Measurements from ENCODE around the gene NEU1.
A peak's percentile ranks its signal among the peaks of the same experiment; 100 is the strongest.

The NEU1 gene

GRCh38 chr6:31821301-31822035 is 41.2 kb downstream of the NEU1 start:
- TF ChIP-seq MAX (IDR thresholded peaks at IDR 0.05), result 0 out of 2 replicates have a peak, but pooled peaks have one; percentile 1
- 0 out of 2 replicates have a peak, but pooled peaks have one; percentile 29 for TF ChIP-seq CEBPB (IDR thresholded peaks at IDR 0.05)
- TF ChIP-seq ZBTB7A (IDR thresholded peaks at IDR 0.05; ENCODE audit: low read depth), result no peak
- 0 out of 2 replicates have a peak, but pooled peaks have one; percentile 10 for TF ChIP-seq USF1 (IDR thresholded peaks at IDR 0.05)
- TF ChIP-seq, protein P1, sequence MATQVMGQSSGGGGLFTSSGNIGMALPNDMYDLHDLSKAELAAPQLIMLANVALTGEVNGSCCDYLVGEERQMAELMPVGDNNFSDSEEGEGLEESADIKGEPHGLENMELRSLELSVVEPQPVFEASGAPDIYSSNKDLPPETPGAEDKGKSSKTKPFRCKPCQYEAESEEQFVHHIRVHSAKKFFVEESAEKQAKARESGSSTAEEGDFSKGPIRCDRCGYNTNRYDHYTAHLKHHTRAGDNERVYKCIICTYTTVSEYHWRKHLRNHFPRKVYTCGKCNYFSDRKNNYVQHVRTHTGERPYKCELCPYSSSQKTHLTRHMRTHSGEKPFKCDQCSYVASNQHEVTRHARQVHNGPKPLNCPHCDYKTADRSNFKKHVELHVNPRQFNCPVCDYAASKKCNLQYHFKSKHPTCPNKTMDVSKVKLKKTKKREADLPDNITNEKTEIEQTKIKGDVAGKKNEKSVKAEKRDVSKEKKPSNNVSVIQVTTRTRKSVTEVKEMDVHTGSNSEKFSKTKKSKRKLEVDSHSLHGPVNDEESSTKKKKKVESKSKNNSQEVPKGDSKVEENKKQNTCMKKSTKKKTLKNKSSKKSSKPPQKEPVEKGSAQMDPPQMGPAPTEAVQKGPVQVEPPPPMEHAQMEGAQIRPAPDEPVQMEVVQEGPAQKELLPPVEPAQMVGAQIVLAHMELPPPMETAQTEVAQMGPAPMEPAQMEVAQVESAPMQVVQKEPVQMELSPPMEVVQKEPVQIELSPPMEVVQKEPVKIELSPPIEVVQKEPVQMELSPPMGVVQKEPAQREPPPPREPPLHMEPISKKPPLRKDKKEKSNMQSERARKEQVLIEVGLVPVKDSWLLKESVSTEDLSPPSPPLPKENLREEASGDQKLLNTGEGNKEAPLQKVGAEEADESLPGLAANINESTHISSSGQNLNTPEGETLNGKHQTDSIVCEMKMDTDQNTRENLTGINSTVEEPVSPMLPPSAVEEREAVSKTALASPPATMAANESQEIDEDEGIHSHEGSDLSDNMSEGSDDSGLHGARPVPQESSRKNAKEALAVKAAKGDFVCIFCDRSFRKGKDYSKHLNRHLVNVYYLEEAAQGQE (IDR thresholded peaks at IDR 0.05; ENCODE audit: low read depth), result no peak
- TF ChIP-seq EP300 (IDR thresholded peaks at IDR 0.05; ENCODE audit: borderline replicate concordance), result no peak
- TF ChIP-seq NFIC (IDR thresholded peaks at IDR 0.05), result peak; percentile 81
- peak; percentile 94 for TF ChIP-seq EGR1 (IDR thresholded peaks at IDR 0.05)
- TF ChIP-seq TCF12 (IDR thresholded peaks at IDR 0.05; ENCODE audit: low read depth), result no peak

- no peak for TF ChIP-seq TEAD4 (IDR thresholded peaks at IDR 0.05)
- TF ChIP-seq NFIC (IDR thresholded peaks at IDR 0.05), result no peak
- no peak for TF ChIP-seq EP300 (IDR thresholded peaks at IDR 0.05; ENCODE audit: borderline replicate concordance)
- no peak for TF ChIP-seq USF1 (IDR thresholded peaks at IDR 0.05)
- no peak for TF ChIP-seq EGR1 (IDR thresholded peaks at IDR 0.05)
- no peak for TF ChIP-seq MAX (IDR thresholded peaks at IDR 0.05)
- TF ChIP-seq YY1 (IDR thresholded peaks at IDR 0.05; ENCODE audit: low read depth), result no peak
- no peak for TF ChIP-seq TCF12 (IDR thresholded peaks at IDR 0.05; ENCODE audit: low read depth)
- no peak for TF ChIP-seq FOXM1 (IDR thresholded peaks at IDR 0.05; ENCODE audit: borderline replicate concordance, low read depth)
- no peak for TF ChIP-seq ZBTB7A (IDR thresholded peaks at IDR 0.05; ENCODE audit: low read depth)
- no peak for TF ChIP-seq TAF1 (IDR thresholded peaks at IDR 0.05; ENCODE audit: low read depth)
- no peak for TF ChIP-seq RAD21 (IDR thresholded peaks at IDR 0.05; ENCODE audit: low read depth)
- TF ChIP-seq CREB1 (IDR thresholded peaks at IDR 0.05; ENCODE audit: low read depth), result no peak
- TF ChIP-seq, protein P1 (IDR thresholded peaks at IDR 0.05; ENCODE audit: low read depth), result no peak
- TF ChIP-seq CEBPB (IDR thresholded peaks at IDR 0.05), result no peak
These were observed 42.7 kb downstream of the NEU1 start for GRCh38 chr6:31819871-31820299.

GRCh38 chr6:31815025-31815838 is 47.4 kb downstream of the NEU1 start, which contains the start of the genes HSPA1A and HSPA1L:
TSS of gene HSPA1A (plus strand) at chr6:31815543. CDS start at chr6:31815757, 214 bp downstream.
TSS of gene HSPA1L (minus strand) at chr6:31815283. CDS start at chr6:31811972, 3,311 bp downstream.
- TF ChIP-seq EGR1 (IDR thresholded peaks at IDR 0.05) (no peak), NFIC (IDR thresholded peaks at IDR 0.05) (no peak), EP300 (IDR thresholded peaks at IDR 0.05; ENCODE audit: borderline replicate concordance) (no peak), RAD21 (IDR thresholded peaks at IDR 0.05; ENCODE audit: low read depth) (no peak), CEBPB (IDR thresholded peaks at IDR 0.05) (no peak), FOXM1 (IDR thresholded peaks at IDR 0.05; ENCODE audit: borderline replicate concordance, low read depth) (no peak), TEAD4 (IDR thresholded peaks at IDR 0.05) (no peak), MAX (IDR thresholded peaks at IDR 0.05) (no peak), USF1 (IDR thresholded peaks at IDR 0.05) (no peak), YY1 (IDR thresholded peaks at IDR 0.05; ENCODE audit: low read depth) (no peak), TAF1 (IDR thresholded peaks at IDR 0.05; ENCODE audit: low read depth) (no peak), TCF12 (IDR thresholded peaks at IDR 0.05; ENCODE audit: low read depth) (no peak), CREB1 (IDR thresholded peaks at IDR 0.05; ENCODE audit: low read depth) (no peak), ZBTB7A (IDR thresholded peaks at IDR 0.05; ENCODE audit: low read depth) (no peak)
- TF ChIP-seq, protein P1 (IDR thresholded peaks at IDR 0.05; ENCODE audit: low read depth), result no peak

Measured in Ishikawa (cell line).